Measurements from ENCODE around the gene CYP2W1. TPM values are rescaled to one million over a fixed set of nuclear protein-coding genes. Genes with fewer than 3 reads are reported as not detected.

The CYP2W1 gene
- total RNA-seq, 1 donor from 2014 or later: not detected

DNA sequence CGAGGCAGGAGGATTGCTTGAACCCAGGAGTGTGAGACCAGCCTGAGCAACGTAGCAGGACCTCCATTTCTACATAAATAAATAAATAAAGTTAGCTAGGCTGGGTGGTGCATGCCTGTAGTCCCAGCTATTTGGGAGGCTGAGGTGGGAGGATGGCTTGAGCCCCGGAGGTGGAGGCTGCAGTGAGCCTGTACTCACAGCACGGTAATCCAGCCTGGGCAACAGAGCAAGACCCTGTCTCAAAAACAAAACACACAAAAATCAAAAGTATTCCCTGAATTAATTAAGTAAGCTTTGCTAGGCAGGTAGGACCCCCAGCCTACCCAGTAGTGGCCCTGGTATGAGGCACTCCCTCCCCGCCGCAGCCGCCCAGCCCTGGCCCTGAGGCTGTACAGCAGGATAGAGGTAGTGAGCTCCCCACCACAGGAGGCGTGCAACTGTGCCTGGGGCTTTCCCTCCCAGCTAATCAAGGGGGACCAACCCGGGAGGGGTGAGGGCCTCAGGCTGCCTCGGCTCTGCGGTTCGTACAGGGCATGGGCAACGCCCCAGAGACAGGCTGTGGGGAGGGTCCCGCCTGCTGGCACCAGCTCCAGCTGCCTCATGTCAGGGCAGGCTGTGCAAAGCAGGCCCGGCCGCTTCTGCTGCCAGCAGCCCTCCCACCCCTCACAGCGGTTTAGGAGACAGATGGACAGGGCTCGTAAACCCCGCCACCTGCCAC, 1.0 kb upstream of the CYP2W1 start:
- Mint-ChIP-seq H3K27me3 (ENCODE audit: low read depth, unreplicated experiment) (no peaks in the 10 kb centered on the region), H3K4me3 (ENCODE audit: unreplicated experiment) (no peak overlapping the region), H3K9me3 (ENCODE audit: unreplicated experiment) (no peaks in the 10 kb centered on the region), H3K36me3 (ENCODE audit: low read depth, unreplicated experiment) (no peaks in the 10 kb centered on the region), H3K27ac (ENCODE audit: unreplicated experiment) (no peak overlapping the region), H3K4me1 (ENCODE audit: low read depth, unreplicated experiment) (peaks cover 10% of the 10 kb centered on the region)
- no peak overlapping the region for H3K4me2 ChIP-seq (ENCODE audit: low read length)
- no peaks in the 10 kb centered on the region for H3K4me1 ChIP-seq (ENCODE audit: insufficient read depth, low read length)
- no peak overlapping the region for H3K4me3 ChIP-seq (ENCODE audit: insufficient read depth, low read depth, low read length)
- H3K36me3 ChIP-seq (ENCODE audit: insufficient read depth, low read length): no peaks in the 10 kb centered on the region
- H3K79me2 ChIP-seq (ENCODE audit: insufficient read depth, low read length): no peaks in the 10 kb centered on the region
- H3K27me3 ChIP-seq (ENCODE audit: insufficient read depth, low read length): no peaks in the 10 kb centered on the region
- H3K9me3 ChIP-seq (ENCODE audit: insufficient read depth, low read depth, low read length): no peaks in the 10 kb centered on the region
- TF ChIP-seq, protein P1, sequence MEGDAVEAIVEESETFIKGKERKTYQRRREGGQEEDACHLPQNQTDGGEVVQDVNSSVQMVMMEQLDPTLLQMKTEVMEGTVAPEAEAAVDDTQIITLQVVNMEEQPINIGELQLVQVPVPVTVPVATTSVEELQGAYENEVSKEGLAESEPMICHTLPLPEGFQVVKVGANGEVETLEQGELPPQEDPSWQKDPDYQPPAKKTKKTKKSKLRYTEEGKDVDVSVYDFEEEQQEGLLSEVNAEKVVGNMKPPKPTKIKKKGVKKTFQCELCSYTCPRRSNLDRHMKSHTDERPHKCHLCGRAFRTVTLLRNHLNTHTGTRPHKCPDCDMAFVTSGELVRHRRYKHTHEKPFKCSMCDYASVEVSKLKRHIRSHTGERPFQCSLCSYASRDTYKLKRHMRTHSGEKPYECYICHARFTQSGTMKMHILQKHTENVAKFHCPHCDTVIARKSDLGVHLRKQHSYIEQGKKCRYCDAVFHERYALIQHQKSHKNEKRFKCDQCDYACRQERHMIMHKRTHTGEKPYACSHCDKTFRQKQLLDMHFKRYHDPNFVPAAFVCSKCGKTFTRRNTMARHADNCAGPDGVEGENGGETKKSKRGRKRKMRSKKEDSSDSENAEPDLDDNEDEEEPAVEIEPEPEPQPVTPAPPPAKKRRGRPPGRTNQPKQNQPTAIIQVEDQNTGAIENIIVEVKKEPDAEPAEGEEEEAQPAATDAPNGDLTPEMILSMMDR (IDR thresholded peaks at IDR 0.05; ENCODE audit: insufficient read depth, low read depth, low read length): no peak
- TF ChIP-seq EZH2 (IDR thresholded peaks at IDR 0.05; ENCODE audit: insufficient read depth, low read length): no peak
- no peak for FAIRE-seq
- H3K9ac ChIP-seq (ENCODE audit: low read length): no peak overlapping the region
- no peaks in the 10 kb centered on the region for H4K20me1 ChIP-seq (ENCODE audit: insufficient read depth, low read length)
- DNase-seq (ENCODE audit: low read depth): no peak
- no peak overlapping the region for H2AFZ ChIP-seq (ENCODE audit: low read depth, low read length)
- H3K27ac ChIP-seq (ENCODE audit: low read depth, low read length): no peak overlapping the region

- no peaks in the 10 kb centered on the region for H3K9me3 Mint-ChIP-seq (ENCODE audit: unreplicated experiment)
- no peak overlapping the region for H3K4me2 ChIP-seq (ENCODE audit: low read length)
- H3K27ac ChIP-seq (ENCODE audit: low read depth, low read length): no peak overlapping the region
- TF ChIP-seq, protein P1 (IDR thresholded peaks at IDR 0.05; ENCODE audit: insufficient read depth, low read depth, low read length): no peak
- no peak for TF ChIP-seq EZH2 (IDR thresholded peaks at IDR 0.05; ENCODE audit: insufficient read depth, low read length)
- no peaks in the 10 kb centered on the region for H3K27me3 ChIP-seq (ENCODE audit: insufficient read depth, low read length)
- peaks cover 7% of the 10 kb centered on the region for H3K4me1 Mint-ChIP-seq (ENCODE audit: low read depth, unreplicated experiment)
- no peak overlapping the region for H3K9ac ChIP-seq (ENCODE audit: low read length)
- no peak overlapping the region for H3K4me3 Mint-ChIP-seq (ENCODE audit: unreplicated experiment)
- H3K36me3 Mint-ChIP-seq (ENCODE audit: low read depth, unreplicated experiment): no peaks in the 10 kb centered on the region
- no peak overlapping the region for H2AFZ ChIP-seq (ENCODE audit: low read depth, low read length)
- no peaks in the 10 kb centered on the region for H4K20me1 ChIP-seq (ENCODE audit: insufficient read depth, low read length)
- DNase-seq (ENCODE audit: low read depth) (no peak), FAIRE-seq (no peak)
- H3K36me3 ChIP-seq (ENCODE audit: insufficient read depth, low read length): no peaks in the 10 kb centered on the region
- no peak overlapping the region for H3K4me3 ChIP-seq (ENCODE audit: insufficient read depth, low read depth, low read length)
- no peaks in the 10 kb centered on the region for H3K27me3 Mint-ChIP-seq (ENCODE audit: low read depth, unreplicated experiment)
- H3K27ac Mint-ChIP-seq (ENCODE audit: unreplicated experiment): no peak overlapping the region
- no peaks in the 10 kb centered on the region for H3K79me2 ChIP-seq (ENCODE audit: insufficient read depth, low read length)
- no peaks in the 10 kb centered on the region for H3K9me3 ChIP-seq (ENCODE audit: insufficient read depth, low read depth, low read length)
- no peaks in the 10 kb centered on the region for H3K4me1 ChIP-seq (ENCODE audit: insufficient read depth, low read length)
Observed at GRCh38 chr7:982511-983003, 424 bp upstream of the CYP2W1 start.

- Mint-ChIP-seq H3K36me3 (ENCODE audit: low read depth, unreplicated experiment) (no peaks in the 10 kb centered on the region), H3K9me3 (ENCODE audit: unreplicated experiment) (no peaks in the 10 kb centered on the region), H3K4me3 (ENCODE audit: unreplicated experiment) (no peak overlapping the region), H3K4me1 (ENCODE audit: low read depth, unreplicated experiment) (peaks cover 2% of the 10 kb centered on the region), H3K27me3 (ENCODE audit: low read depth, unreplicated experiment) (no peaks in the 10 kb centered on the region), H3K27ac (ENCODE audit: unreplicated experiment) (no peak overlapping the region)
- H3K4me1 ChIP-seq (ENCODE audit: insufficient read depth, low read length): peaks cover 3% of the 10 kb centered on the region
- H3K9me3 ChIP-seq (ENCODE audit: insufficient read depth, low read depth, low read length): no peaks in the 10 kb centered on the region
- no peak overlapping the region for H3K27ac ChIP-seq (ENCODE audit: low read depth, low read length)
- FAIRE-seq: no peak
- H3K36me3 ChIP-seq (ENCODE audit: insufficient read depth, low read length): no peaks in the 10 kb centered on the region
- H3K4me2 ChIP-seq (ENCODE audit: low read length): no peak overlapping the region
- H4K20me1 ChIP-seq (ENCODE audit: insufficient read depth, low read length): no peaks in the 10 kb centered on the region
- no peak overlapping the region for H3K4me3 ChIP-seq (ENCODE audit: insufficient read depth, low read depth, low read length)
- no peak overlapping the region for H3K9ac ChIP-seq (ENCODE audit: low read length)
- DNase-seq (ENCODE audit: low read depth): no peak
- H3K79me2 ChIP-seq (ENCODE audit: insufficient read depth, low read length): no peaks in the 10 kb centered on the region
- H2AFZ ChIP-seq (ENCODE audit: low read depth, low read length): no peak overlapping the region
- TF ChIP-seq EZH2 (IDR thresholded peaks at IDR 0.05; ENCODE audit: insufficient read depth, low read length): no peak
- TF ChIP-seq, protein P1 (IDR thresholded peaks at IDR 0.05; ENCODE audit: insufficient read depth, low read depth, low read length): no peak
- H3K27me3 ChIP-seq (ENCODE audit: insufficient read depth, low read length): no peaks in the 10 kb centered on the region
Observed at GRCh38 chr7:983616-984071, 663 bp downstream of the CYP2W1 start.
